ENCODE measurements around the gene GINS1.

The GINS1 gene

DNA sequence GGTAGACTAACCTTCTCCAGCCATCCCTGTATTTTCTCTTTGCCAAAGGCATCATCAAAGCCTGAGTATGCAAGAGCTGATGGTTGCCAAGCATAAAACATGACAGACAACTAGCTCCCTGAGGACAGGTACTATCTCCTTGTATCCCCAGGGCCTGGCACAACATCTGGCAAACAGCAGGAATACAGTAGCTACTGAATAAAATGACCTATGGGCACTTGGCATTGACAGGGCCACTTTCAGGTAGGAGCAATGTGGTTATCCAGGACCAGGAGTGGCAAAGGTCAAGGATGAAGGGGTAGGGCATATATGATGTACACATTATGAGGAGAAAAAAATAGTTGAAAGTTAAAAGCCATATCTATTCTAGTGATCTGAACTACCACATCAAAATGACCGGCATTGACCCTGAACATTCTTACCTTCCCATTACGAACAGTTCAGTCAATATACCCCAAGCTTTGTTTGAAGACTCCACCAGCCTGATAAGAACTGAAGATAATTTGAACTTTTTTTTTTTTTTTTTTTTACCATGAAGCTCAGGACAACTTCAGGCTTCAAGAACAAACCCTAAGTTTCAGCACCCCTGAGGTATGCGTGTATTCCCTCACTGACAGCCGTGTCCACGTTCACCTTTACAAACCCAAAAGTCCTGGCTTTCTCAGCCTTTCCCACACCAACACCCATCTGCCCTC lies 29.1 kb upstream of the GINS1 start:
- no peak for DNase-seq (ENCODE audit: low read depth)
- H3K4me3 ChIP-seq (ENCODE audit: low read depth, low read length), result no peak overlapping the region
- no peak for TF ChIP-seq CTCF (IDR thresholded peaks at IDR 0.05; ENCODE audit: low read depth, low read length, missing control alignments)

- no peak for DNase-seq (ENCODE audit: low read depth)
- no peak for TF ChIP-seq CTCF (IDR thresholded peaks at IDR 0.05; ENCODE audit: low read depth, low read length, missing control alignments)
- H3K4me3 ChIP-seq (ENCODE audit: low read depth, low read length), result no peak overlapping the region
Measured at GRCh38 chr20:25378884-25379733, 28.4 kb upstream of the GINS1 start.

DNA sequence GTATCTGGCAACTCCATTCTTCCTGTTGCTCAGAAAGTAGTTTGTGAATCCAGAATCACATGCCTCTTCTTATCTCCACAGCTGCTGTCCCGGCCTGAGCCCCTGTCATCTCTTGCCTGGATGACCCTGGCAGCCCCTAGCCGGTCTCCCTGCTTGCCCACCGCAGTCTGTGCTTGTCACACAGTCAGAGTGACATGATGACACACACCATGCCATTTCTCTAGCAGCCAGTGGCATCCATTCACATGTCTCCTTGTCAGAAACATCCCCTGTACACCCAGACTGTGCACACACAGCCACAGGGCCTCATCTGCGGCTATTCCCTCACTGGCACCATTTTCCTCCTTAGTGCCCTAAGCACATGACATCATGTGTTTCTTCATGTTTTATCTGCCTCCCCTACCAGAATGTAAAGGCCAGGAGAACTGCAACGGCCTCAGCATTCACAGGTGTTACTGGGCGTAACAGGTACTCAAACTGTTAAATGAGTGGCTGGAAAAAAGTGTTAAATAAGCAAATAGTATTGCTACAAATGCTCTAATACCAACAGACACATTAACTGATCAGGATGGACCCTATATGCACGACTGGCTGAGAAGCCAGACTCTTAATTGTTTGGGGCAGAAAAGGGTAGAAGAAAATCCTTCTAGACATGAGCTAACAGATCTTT lies 26.4 kb upstream of the GINS1 start:
- TF ChIP-seq CTCF (IDR thresholded peaks at IDR 0.05; ENCODE audit: low read depth, low read length, missing control alignments), result no peak
- DNase-seq (ENCODE audit: low read depth), result no peak
- no peak overlapping the region for H3K4me3 ChIP-seq (ENCODE audit: low read depth, low read length)

GRCh38 chr20:25382704-25383370 lies 24.6 kb upstream of the GINS1 start:
- TF ChIP-seq CTCF (IDR thresholded peaks at IDR 0.05; ENCODE audit: low read depth, low read length, missing control alignments), result no peak
- DNase-seq (ENCODE audit: low read depth), result no peak
- H3K4me3 ChIP-seq (ENCODE audit: low read depth, low read length), result no peak overlapping the region

GRCh38 chr20:25389401-25389857 lies 18.0 kb upstream of the GINS1 start:
- DNase-seq (ENCODE audit: low read depth), result no peak
- peak overlapping the region; percentile 83 for H3K4me3 ChIP-seq (ENCODE audit: low read depth, low read length)
- no peak for TF ChIP-seq CTCF (IDR thresholded peaks at IDR 0.05; ENCODE audit: low read depth, low read length, missing control alignments)

DNA sequence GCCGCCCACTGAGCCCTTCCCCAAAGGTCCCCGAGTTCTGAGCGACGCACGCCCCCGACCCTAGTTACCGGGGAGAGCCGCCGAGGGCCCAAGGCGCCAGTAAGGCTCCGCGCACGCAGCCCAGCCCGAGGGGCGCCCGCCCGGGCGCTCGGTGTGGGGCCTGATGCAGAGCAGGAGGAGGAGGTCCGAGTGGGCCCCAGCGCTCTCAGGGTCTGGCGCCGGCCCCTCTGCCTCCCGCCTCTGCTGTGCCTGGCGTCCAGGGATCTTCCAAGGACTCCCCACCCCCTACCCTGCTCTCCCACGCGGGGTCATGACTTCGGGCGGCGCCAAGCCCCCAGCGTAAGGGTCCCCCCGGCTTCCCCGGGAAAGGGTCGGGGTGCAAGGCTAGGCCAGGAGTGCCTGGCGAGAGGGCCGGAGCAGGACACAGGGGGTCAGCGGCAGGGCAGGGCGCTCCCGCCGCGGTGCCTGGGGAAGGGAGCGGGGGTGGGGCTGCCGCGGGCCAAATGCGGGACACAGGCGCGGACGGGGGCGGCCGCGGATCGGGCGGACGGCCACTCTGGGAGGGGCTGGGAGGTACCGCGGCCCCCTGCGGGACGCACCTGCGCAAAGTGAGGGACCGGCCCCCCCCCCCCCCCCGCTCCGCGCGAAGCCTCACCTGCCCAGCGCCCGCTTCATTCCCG lies 17.5 kb upstream of the GINS1 start:
- no peak for TF ChIP-seq CTCF (IDR thresholded peaks at IDR 0.05; ENCODE audit: low read depth, low read length, missing control alignments)
- peak overlapping the region; percentile 83 for H3K4me3 ChIP-seq (ENCODE audit: low read depth, low read length)
- no peak for DNase-seq (ENCODE audit: low read depth)
